ENCODE data around the gene MAML3.

Gene MAML3

DNA sequence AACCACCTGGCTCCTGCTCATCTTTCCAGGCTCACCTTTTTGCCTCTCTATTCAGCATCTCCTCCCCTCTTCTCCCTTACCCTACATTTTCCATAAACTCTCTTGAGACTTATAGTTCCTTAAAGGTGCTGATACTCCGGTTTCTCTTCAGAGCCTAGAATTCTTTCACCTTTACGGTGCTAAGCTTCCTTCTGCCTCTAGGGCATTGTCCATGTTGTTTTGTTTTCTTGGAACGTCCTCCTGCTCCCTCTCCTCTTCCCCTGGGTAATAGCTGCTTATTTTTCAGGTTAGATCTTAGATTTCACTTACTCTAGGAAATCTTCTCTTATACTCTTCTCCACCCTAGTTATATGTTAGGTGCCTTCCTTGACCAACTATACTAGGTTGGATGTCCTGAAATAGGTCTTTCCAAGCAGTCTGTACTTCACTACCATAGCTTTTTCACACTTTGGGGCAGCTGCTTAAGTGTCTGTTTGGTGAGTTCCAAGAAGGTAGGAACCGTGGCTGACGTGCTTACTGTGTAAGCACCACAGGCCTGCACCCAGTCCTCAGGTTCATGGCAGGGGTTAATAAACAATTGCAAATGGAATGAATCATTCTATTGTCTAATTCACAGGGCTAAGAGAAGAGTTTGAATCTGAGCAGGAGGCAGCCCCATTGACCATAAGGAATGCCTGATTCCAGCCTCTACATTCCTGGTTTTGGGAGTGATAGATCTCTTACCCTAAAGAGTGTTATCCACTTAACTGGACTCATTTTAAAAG lies 260.8 kb downstream of the MAML3 start:
- FAIRE-seq: no peak

DNA sequence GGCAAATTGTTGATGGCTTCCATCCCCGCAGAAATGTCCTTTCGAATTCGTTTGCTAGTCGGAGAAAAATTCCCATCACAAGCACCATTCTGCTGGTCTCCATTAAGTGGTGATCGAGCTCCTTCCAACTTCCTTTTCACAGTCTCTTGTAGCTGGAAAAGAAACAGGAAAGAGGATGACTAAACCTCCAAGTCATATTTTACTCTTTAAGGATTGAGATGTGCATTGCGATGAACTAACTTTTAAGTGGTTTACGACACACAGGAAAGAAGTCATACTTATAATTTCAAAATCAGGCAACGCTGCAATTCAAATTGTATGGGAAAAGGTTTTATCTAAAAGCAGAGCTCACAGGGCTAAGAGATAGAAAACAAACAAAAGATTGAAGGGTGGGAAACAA lies 263.2 kb downstream of the MAML3 start:
- no peak for FAIRE-seq

DNA sequence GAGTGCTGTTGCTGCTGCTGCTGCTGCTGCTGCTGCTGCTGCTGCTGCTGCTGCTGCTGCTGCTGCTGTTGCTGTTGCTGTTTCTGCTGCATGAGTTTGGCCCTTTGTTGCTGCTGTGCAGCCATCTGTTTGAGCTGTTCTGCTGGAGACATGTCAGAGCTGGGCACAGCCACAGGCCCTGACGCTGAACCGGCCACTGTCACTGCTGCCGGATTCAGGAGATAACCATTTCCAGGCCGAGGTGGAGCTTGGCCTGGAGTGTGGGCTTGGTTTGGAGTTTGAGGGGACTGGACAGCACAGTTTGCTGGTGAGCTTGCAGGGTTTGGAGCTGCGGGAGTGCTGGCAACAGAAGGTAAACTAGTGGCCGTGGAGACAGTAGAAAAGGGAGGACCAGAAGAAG lies 264.1 kb downstream of the MAML3 start:
- FAIRE-seq: no peak

DNA sequence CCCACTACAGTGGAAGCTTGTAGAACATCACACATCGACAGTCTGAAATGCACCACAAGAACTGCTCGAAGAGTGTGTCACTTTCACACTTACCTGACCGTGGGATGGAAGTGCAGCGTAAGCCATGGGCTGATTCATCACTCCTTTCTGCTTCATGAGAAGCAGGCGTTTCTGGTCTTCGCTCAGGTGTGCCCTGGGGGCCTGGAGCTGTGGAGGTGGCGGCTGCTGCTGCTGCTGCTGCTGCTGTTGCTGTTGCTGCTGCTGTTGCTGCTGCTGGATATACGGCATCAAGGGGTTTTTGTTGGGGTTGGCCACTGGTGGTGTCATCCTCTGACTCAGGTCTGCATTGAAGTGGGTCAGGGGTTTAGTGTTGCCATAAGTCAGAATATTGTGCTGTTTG lies 264.7 kb downstream of the MAML3 start:
- FAIRE-seq: no peak

DNA sequence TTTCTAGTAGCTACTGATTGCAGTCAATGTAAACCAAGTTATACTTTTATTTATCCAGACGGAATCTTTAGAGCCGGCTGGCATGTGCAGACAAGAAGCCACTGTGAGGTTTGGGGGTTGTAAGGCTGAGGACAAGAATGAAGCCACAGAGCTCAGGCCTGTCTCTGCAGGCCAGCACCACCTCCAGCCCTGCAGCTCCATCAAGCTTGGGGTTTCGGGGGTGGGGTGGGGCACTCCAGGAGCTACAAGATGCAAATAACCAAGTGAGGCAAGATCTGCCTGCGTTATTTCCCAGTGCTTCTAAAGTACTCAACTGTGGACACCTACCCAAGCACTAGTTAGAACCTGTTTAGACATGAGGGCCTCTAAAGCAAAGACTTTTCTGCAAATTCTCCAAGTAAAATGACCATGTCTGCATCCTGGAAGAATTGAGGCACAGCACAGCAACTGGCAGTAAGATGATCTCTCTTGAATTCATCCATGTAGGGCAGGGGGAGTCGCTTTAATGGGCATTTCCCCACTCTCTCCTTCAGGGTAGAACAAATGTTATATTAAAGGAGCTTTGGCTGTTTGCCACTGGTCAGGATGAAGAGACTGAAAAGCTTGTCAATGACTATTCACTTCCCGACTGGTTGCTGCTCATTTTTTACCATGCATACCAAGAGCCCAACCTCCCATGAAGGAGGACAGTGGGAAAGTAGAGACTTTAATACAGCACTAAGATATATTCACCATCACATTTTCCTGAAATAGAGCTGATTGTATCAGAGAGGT lies 265.8 kb downstream of the MAML3 start:
- no peak for FAIRE-seq

DNA sequence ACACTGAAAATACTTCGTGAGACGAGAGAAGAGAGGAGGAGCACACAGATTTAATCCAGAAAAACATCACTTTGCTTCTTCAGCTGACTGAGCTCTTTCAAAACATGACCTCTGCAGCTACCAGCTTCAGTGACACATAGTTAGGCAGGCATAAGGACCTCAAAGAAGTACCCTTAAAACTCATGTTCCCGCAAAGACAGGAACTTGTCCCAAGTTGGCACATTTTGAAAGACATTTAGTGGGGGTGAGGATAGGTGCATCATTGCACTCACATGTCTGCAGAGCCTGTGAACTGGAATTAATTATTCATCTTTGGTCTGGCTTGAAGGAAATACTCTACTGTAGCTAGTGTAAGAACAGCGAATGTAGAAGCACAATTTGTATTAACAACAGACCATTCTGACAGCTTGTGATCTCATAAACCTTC lies 266.6 kb downstream of the MAML3 start:
- no peak for FAIRE-seq

DNA sequence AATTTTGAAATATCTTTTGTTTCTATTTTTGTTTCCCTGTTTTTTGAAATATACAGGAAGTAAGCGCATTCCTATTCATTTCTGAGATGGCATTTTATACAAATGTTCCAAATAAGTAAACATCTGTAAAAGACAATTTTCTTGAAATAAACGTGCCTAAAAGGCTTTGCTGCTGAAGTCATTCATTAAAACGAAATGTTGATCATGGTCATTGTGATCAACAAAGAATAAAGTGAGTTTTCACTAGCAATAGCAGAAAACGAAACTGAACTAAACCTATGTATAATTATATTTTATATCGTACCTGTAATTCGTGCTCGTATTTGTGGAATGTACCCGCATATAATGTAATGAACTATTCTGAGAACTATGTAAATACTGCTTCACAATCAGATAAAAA lies 267.2 kb downstream of the MAML3 start:
- no peak for FAIRE-seq

DNA sequence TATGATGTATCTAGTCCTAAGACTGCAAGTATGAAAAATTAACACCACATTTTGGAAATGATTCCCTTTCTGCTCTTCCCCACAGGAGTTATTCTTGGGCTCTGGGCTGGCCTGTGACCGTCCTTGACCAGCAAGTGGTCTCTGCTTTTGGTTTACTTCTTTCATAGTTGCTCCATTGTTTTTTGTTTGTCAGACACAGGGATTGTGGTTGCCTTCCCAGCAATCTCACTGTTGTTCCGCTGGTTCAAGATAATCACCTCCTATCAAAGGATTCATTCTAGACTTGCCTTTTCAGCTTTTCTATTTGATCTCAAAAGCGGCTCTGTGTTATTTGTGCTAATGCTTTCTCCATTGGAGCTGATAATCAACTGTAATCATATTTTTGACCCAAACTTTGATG lies 269.5 kb downstream of the MAML3 start:
- no peak for FAIRE-seq

DNA sequence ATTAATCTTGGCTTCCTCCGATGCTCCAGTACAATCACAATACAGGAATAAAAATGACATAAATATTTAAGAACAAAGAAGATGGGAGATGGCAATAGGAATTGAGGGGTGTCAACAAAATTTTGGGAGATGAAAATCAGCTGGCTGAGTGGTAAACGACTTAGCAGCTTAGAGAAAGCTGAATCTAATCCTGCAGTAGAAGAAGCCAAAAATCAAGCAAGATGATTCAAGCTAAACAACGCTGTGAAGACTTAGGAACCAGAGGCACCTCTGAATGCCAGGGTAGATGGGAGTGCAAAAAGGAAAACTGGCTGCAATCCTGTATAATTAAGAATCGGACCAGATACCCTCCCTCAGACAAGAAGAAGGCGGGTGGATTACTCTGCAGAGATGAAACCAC lies 273.1 kb downstream of the MAML3 start:
- no peak for FAIRE-seq

DNA sequence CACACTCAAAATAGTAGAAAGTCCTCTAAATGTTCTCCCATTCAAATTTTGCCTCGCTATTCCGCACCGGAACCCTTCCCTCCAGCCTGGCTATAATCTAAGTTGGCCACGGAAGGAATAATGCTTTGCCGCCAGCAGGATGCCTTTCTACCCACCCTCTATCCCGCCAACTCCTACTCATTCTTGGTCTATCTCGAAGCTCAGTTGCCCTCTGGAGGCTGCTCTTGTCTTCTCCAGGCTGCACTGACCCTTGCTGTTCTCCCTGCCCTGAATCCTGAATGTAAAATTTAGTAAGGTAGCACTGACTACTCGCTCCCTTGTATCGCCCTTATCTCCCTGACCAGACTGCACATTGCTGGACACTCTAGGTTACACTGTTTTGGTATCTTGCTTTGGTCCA lies 275.9 kb downstream of the MAML3 start:
- FAIRE-seq: no peak

DNA sequence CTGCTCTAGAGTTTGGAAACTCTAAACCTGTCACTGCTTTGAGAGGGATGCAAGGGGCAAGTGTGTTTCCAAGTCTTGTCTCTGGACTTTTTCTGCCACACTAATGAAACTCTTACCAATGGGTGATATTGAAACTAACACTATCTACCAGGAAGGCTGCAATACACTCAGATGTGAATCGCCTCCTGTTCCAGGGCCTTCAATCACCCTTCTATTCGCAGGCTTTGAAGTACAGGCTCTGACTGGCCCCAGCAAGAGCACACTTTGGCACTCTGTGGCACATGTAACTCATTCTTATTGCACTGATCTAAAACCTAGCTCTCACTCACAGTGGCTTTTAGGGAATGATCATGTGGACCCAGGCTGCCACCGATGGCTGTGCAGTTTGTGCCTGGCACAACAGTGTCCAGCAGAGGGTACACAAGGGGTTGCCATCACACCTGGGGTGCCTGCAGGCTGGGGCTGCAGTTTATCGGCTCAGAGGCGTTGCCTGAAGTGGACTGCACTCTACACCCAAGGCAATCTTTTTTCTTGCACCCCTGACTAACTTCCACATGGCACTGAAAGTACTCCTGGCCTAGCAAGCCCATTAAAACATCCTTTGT lies 277.5 kb downstream of the MAML3 start:
- no peak for FAIRE-seq

DNA sequence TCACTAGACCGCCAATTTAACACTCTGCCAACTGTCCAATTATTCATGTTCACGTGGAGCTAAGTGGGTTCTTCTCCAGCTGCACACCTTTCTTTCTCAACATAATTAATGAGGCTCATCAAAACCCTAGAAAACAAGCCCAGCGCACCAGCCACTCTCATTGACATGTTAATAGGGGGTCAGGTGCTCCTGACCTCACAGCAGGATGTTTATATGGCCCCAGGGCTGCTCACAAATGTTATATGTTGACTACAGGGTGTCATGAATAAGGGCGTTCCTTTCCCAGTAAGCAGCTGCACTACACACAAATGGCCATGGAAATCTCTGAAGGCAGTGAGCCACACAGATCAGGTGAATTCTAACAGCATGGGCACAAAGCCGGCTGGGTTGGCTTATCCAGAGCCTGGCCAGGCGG lies 278.6 kb downstream of the MAML3 start:
- FAIRE-seq: no peak

DNA sequence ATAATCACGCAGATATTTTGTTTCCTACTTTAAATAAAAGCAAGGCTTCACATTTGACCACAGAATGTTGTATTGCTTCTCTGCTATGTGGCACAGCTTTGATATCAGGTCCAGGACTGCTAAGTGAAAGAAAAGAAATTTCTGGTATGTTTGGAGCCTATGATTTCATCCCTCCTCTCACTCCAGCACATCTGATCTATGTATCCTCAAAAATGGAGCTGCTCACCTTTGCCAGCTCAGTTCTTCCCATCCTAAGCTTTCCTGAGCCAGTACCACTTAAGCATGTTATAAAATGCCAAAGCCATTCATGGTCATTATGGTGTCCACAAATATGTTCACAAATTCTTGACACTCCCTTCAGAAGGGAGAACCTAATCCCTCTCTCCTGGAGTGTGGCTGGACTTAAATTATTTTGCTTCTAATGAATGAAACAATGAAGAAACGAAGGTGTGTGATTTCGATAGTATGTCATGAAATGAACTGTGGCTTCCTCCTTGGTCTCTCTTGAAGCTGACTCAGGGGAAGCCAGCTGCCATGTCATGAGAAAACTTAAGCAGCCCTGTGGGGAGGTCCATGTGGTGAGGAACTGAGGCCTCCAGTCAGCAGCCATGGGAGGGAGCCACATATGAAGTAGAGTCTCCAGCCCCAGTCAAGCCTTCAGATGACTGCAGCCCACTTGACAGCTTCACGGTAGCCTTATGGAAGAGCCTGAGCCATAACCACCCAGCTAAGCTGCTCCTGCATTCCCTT lies 280.7 kb downstream of the MAML3 start:
- no peak for FAIRE-seq

DNA sequence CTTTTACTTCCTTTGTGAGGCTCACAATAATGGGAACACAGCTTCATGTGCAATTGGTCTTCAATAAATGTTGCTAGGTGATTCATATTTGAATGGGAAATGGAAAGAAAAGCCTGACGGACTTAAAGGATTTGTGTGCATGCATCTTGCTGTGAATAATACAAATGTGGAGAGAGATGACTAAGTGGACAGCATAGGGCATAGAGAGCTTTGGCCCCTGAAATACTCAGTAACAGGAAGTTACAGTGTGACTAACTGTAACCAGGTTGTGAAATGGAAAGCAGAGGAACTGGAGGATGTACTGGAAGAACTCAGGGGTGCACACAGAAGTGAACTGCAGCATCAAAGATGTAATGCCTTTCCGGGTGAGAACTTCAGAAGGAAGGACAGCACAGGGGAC lies 281.7 kb downstream of the MAML3 start:
- FAIRE-seq: no peak

DNA sequence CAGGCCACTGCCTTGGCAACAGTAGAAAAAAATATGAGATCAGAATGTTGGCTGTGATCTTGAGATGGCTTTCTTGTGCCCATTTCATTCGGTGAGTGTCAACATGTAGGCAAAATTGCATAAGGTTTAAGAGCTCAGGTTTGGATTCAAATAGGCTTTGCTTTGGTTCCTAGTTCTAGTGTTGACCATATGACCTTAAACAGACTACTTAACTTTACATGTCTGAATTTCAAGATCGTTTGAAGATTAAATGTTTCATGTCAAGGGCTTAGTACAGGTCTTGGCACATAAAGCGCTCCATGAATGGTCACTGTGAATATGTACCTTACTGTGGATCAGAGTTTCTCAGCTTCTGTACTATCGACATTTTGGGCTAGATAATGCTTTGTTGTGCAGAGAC lies 284.2 kb downstream of the MAML3 start:
- FAIRE-seq: no peak

DNA sequence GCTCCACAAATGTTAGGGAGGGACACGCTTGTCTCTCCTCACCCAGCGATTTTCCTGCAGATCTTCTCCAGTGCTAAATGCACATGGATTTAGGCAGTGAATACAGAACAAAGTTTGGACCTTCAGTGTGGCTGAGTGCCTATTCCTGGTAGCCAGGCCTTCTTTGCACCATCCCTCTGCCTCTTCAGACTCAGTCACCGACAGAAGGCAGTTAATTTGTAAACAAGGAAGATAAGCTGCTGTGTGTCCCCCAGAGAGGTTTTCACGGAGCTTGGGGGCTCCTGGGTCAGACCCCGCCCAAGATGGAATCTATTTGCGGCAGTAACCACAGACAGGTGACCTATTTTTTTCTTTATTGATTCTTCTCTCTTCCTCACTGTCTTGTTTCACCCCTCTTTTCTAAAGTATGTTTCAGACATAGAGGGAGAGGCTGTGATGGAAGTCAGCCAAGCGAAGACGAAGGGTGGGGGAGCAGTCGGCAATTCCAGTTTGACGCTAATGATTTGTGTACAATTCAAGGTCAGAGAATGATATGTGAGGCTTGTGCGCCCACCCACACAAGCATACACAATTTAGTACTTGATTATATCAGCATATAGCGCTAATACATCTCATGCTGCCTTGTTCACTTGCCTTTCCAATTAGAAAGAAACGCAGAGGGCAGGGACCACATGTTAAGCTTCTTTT lies 287.6 kb downstream of the MAML3 start:
- FAIRE-seq: no peak

DNA sequence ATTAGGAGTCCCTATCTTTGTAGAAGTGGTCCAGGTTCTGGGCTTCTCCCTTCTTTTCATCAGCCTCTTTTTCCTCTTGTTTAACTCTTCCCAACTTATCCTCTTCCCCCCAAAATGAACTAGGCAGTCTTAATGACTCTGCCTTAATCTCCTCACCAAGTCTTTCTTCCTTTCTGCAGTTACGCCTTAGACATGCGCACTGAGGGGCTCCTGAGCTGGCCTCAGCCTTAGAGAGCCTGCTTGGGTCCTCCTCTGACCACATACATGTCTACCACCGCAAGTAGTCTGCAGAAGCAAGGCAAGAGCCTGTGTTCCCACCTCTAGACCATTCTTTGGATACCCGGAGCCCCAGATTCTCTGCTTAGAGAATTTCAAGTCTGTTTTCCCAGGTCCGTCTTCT lies 288.4 kb downstream of the MAML3 start:
- no peak for FAIRE-seq

DNA sequence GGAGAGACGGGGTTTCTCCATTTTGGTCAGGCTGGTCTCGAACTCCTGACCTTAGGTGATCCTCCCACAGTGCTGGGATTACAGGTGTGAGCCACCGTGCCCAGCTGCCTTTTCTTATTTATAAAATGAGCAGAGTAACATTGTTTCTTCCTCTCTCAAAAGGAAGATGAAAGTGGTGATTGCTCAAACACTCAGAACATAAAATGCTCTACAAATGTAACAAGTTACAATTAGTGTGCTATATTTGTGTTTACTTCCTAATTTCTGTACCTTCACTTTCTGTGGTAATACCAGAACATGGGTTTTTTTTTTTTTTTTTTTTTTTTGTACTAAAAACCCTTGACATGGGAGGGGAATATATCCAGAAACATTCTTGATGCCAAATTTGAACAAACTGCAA lies 290.5 kb downstream of the MAML3 start:
- no peak for FAIRE-seq

DNA sequence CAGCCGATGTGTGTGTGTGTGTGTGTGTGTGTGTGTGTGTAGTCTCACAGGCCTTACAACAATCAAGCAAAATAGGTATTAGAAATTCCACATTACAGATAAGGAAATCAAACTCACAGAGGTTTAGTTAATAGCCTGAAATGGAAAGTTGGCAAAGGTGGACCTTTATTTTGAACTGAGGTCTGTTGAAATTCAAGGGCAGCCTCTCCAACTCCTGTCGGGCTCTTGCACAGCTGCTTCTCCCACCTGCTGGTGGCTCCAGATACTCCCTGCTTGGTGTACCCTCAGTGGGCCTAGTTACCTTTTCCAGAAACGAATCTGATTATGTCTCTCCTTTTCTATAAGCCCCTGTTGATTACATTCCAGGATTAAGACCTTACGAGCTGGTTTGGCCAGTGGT lies 292.5 kb downstream of the MAML3 start:
- no peak for FAIRE-seq

DNA sequence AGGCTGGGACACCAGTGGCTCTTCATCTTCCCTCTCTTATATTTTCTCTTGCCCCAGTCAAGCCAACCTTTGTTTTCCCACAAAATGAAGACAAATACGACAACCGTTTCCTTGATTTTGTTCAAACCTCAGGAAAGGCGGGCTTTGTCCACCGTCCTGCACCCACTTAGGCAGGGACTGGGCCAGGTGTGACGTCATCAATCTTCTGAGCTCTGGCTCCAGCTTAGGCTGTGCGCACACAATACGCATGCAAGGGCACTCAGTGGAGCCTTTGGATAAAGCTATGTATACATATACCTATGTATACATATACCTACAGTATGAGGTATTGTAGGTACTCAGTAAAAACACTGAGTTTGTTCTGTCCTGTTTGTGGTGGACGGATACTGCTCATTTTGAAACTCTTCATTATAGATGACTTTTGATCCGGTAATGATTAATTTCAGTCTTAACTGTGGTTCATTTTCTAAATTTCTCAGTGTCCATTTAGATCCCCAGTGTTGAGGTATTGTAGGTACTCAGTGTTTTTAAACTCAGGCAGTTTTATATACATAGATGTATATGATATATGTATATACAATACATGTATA lies 293.5 kb downstream of the MAML3 start:
- FAIRE-seq: no peak

DNA sequence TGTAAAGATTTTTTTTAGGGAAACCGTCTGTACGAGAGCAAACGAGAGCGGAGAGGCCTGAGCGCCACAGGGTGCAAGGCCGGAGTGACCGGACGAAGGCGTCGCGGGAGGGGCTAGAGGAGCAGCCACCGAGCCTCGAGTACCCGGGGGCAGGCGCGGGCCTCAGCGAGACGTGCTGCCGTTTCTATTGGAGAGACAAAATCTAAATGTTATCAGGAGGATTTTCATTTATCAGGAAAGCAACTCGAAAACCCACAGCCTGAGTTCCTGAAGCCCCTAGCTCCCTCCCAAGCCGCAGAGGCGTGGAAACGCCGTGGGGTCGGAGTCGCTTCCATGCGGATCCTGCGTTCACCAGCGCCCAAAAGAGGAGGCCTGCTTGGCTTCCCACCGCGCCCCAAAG lies 294.1 kb downstream of the MAML3 start:
- no peak for FAIRE-seq
